Inflammatory macrophage treated with lipopolysaccharide for 4 hours (primary cell): Measurements from ENCODE around the gene EHD3.

ENCODE experiments used
- DNase-seq: peaks from one replicate; pipeline ENCODE4 v3.0.0-alpha.2; 2020

The EHD3 gene

DNA sequence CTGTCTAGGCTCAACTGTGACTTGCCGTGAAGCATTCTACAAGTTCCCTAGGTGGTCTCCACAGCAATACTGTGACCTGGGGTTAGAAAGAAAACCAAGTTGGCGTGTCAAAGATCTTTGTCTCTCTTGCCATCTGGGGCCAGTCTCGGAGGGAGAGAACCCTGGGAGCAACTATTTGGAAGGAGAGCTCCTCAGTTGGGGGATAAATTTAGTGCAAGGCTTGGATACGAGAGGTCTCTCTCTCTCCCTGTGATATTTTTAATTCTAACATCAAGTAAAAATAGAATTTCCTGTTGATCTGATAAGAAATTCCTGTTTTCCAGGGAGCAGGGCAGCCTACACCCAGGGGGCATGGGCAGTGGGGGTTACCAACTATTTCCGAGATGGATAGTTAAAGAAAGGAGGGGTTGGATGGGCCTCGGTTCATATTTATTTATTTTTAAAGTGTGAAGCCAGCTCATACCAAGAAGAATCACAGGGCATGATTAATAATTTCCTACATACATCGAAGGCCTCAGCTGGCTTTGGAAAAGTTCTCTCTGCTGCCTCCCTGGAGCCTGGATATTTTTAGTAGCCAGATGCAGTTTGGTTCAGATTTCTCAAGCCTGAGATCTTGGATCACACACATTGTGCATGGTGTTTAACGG, 62.8 kb downstream of the EHD3 start:
- DNase-seq = no peak

DNA sequence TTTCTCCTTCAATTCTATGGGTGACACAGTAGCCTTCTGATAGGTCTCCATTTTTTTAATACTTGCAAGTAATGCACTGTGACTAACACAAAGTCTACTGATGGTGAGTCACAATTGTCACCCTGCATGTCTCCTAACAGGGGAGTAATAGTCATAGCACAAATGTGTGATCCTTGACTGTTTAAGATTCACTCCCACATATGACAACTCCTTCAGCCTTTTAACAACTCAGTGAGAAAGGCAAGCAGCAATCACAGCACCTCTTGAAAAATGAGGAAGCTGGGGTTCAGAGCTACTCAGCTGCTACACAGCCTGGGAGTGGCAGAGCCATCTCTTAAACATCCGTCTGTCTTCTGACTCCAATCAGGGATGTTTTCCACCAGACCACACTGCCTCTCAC, 63.8 kb downstream of the EHD3 start:
- DNase-seq = peak; percentile 93

DNA sequence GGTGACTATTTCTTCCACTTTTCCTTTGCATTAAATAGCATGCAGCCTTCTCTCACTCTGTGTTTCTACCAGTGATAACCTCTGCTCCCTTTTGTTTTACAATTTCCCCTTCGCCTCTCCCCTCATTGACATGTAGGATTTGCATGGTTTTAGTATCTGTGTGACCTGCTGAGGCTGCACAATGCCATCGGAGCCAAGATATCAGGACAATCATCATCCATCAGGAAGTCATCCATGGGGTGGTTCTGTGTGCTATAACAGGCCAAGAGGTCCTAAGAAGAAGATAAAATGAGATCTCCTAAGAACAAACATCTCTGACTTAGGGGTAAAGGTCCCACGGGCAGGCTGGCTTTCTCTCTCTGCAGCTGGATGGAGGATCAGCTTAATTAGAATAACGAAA, 65.6 kb downstream of the EHD3 start:
- no peak for DNase-seq

GRCh38 chr2:31300309-31300708, 66.4 kb downstream of the EHD3 start:
- DNase-seq = no peak

- no peak for DNase-seq
Measured at GRCh38 chr2:31302940-31303563, 69.1 kb downstream of the EHD3 start.

GRCh38 chr2:31304816-31305215, 70.9 kb downstream of the EHD3 start:
- peak; percentile 16 for DNase-seq

GRCh38 chr2:31312898-31313297, 78.9 kb downstream of the EHD3 start:
- DNase-seq = peak; percentile 64

- DNase-seq = no peak
Measured at GRCh38 chr2:31314761-31315160, 80.8 kb downstream of the EHD3 start.

- DNase-seq = no peak
Measured at GRCh38 chr2:31317396-31317795, 83.4 kb downstream of the EHD3 start.

DNA sequence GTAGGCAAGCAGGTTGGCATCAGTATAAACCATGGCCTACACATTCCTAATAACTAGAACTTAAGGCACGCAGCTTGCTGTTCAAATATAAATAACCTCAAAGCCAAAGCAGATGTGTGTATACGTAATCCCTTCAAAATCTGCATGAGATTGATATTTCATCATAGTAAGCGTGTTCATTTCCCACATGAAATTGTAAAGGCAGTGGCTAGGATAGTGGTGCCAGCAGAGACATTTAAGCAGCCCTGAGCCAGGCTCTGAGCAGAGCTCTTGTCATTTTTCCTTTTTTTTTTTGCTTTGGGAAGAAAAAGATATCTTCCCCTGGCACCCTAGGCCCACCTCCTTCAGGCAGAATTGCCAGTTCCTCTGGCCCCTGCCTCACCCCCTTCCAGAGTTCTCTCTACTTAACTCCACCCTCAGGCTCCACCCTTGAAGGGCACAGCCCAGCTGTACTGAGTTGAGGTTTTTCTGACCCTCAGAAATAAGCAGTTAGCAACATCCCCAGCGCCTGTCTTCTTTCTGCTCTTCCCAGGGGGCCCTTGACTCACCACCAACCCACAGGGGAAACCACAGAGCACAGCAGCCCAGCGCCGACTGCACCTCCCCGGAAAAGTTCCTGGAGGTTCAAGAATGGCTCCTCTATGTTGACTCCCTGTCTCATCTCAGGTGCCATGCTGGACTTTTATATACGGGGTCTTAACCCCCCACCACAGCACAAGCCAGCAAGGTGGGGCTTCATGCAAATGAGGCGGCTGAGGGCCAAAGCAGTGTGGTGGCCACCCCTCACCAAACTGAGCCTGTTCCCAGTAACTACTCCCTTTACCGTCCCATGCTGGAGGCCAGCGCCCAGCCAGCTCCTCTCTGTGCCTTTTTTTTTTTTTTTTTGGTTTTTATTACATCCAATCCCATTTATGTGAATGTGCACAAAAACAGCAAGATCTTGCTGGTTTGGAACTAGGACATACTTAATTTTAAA, 84.7 kb downstream of the EHD3 start:
- DNase-seq = peak; percentile 77
